HG02763 (cell line): ENCODE measurements around the gene TRAPPC14.

ENCODE experiments used
- ATAC-seq: cut with Tn5 transposase; IDR thresholded peaks from one replicate; pipeline ENCODE4 v1.9.1; 2021; ENCODE audit warnings: mild to moderate bottlenecking, moderate library complexity; ENCODE audit not compliant: unreplicated experiment

TRAPPC14 gene

GRCh38 chr7:100126931-100127865 is 31.3 kb downstream of the TRAPPC14 start, which contains the start of gene MBLAC1:
Gene MBLAC1, plus strand, starts transcription at chr7:100126967. Its CDS starts 429 bp downstream, at chr7:100127396.
- ATAC-seq = peak; percentile 60

- no peak for ATAC-seq
Measured at GRCh38 chr7:100126239-100126930, 32.1 kb downstream of the TRAPPC14 start.

- ATAC-seq = no peak
Measured at GRCh38 chr7:100124301-100125230, 34.0 kb downstream of the TRAPPC14 start.

GRCh38 chr7:100122568-100122967 is 36.0 kb downstream of the TRAPPC14 start:
- ATAC-seq = no peak

GRCh38 chr7:100122067-100122466 is 36.5 kb downstream of the TRAPPC14 start:
- ATAC-seq = no peak

GRCh38 chr7:100120733-100121036 is 37.8 kb downstream of the TRAPPC14 start:
- ATAC-seq = no peak

GRCh38 chr7:100119970-100120732 is 38.4 kb downstream of the TRAPPC14 start:
- peak; percentile 25 for ATAC-seq

GRCh38 chr7:100119072-100119969 is 39.2 kb downstream of the TRAPPC14 start, which contains the start of the genes CNPY4 and TAF6:
Gene CNPY4, plus strand, starts transcription at chr7:100119634. Its CDS starts 111 bp downstream, at chr7:100119745.
Gene TAF6, minus strand, starts transcription at chr7:100119358. Its CDS starts 5,149 bp downstream, at chr7:100114209.
- peak; percentile 77 for ATAC-seq

- no peak for ATAC-seq
Measured at GRCh38 chr7:100118388-100119071, 40.0 kb downstream of the TRAPPC14 start.

GRCh38 chr7:100115026-100115425 is 43.5 kb downstream of the TRAPPC14 start:
- no peak for ATAC-seq

GRCh38 chr7:100111914-100112313 is 46.6 kb downstream of the TRAPPC14 start:
- no peak for ATAC-seq

- no peak for ATAC-seq
Measured at GRCh38 chr7:100111156-100111555, 47.4 kb downstream of the TRAPPC14 start.

- no peak for ATAC-seq
Measured at GRCh38 chr7:100109521-100110163, 48.9 kb downstream of the TRAPPC14 start.

GRCh38 chr7:100107890-100108289 is 50.6 kb downstream of the TRAPPC14 start:
- no peak for ATAC-seq

GRCh38 chr7:100107125-100107737 is 51.3 kb downstream of the TRAPPC14 start:
- ATAC-seq = no peak

- no peak for ATAC-seq
Measured at GRCh38 chr7:100106633-100107032, 51.9 kb downstream of the TRAPPC14 start.

- ATAC-seq = no peak
Measured at GRCh38 chr7:100105534-100105933, 53.0 kb downstream of the TRAPPC14 start.
